Measurements from ENCODE around the gene MAN2A2.
"Not testable (repeated sequence)": the region's sequence is repeated elsewhere in the genome, so short reads cannot be mapped to it uniquely, and the experiment has no call there.

MAN2A2 gene

GRCh38 chr15:90901175-90902039 is 1.7 kb upstream of the MAN2A2 start:
- 0 out of 2 replicates have a peak overlapping the region, but pooled peaks have one; percentile 62 for H3K9ac ChIP-seq (ENCODE audit: low read depth, low read length)
- no peak overlapping the region for H3K27ac ChIP-seq (ENCODE audit: low read depth, low read length)
- H3K9me3 ChIP-seq (ENCODE audit: insufficient read depth, low read depth, low read length) = no peaks in the 10 kb centered on the region
- peaks cover 12% of the 10 kb centered on the region; the same call in 1 of the 2 replicates for H3K4me1 ChIP-seq (ENCODE audit: insufficient read depth, low read length)
- WGBS = 67% methylated on average over 13 of the region's 14 CpGs
- peak overlapping the region; percentile 84 for H3K4me3 ChIP-seq (ENCODE audit: low read length)
- peaks cover 29% of the 10 kb centered on the region for H3K27me3 ChIP-seq (ENCODE audit: insufficient read depth, low read length)
- H3K36me3 ChIP-seq (ENCODE audit: insufficient read depth, low read length) = peaks cover 12% of the 10 kb centered on the region; the same call in 1 of the 2 replicates

- Histone ChIP-seq H3K27ac (ENCODE audit: low read depth, low read length) (no peak overlapping the region; the same call in 1 of the 2 replicates), H3K36me3 (ENCODE audit: insufficient read depth, low read length) (peaks cover 14% of the 10 kb centered on the region; the same call in 1 of the 2 replicates), H3K4me3 (ENCODE audit: low read length) (peak overlapping the region; percentile 84), H3K4me1 (ENCODE audit: insufficient read depth, low read length) (peaks cover 12% of the 10 kb centered on the region; the same call in 1 of the 2 replicates), H3K27me3 (ENCODE audit: insufficient read depth, low read length) (peaks cover 29% of the 10 kb centered on the region), H3K9ac (ENCODE audit: low read depth, low read length) (peak overlapping the region; percentile 67), H3K9me3 (ENCODE audit: insufficient read depth, low read depth, low read length) (no peaks in the 10 kb centered on the region)
- WGBS = under 1% methylated on average over 71 of the region's 71 CpGs
These were observed 862 bp upstream of the MAN2A2 start for GRCh38 chr15:90902040-90902839.

- peaks cover 12% of the 10 kb centered on the region; the same call in 1 of the 2 replicates for H3K4me1 ChIP-seq (ENCODE audit: insufficient read depth, low read length)
- 28% methylated on average over 15 of the region's 18 CpGs for WGBS
These were observed 833 bp downstream of the MAN2A2 start for GRCh38 chr15:90903733-90904536.

GRCh38 chr15:90904746-90905145 is 1.6 kb downstream of the MAN2A2 start:
- Histone ChIP-seq H3K27ac (ENCODE audit: low read depth, low read length) (no peak overlapping the region), H3K4me3 (ENCODE audit: low read length) (no peak overlapping the region), H3K27me3 (ENCODE audit: insufficient read depth, low read length) (peaks cover 29% of the 10 kb centered on the region), H3K36me3 (ENCODE audit: insufficient read depth, low read length) (peaks cover 20% of the 10 kb centered on the region; the same call in 1 of the 2 replicates), H3K4me1 (ENCODE audit: insufficient read depth, low read length) (peaks cover 12% of the 10 kb centered on the region; the same call in 1 of the 2 replicates), H3K9me3 (ENCODE audit: insufficient read depth, low read depth, low read length) (no peaks in the 10 kb centered on the region), H3K9ac (ENCODE audit: low read depth, low read length) (no peak overlapping the region)
- WGBS = 92% methylated on average over 9 of the region's 9 CpGs

More at GRCh38 chr15:90903733-90904536, 833 bp downstream of the MAN2A2 start:
- Histone ChIP-seq H3K4me3 (ENCODE audit: low read length) (peak overlapping the region; percentile 84), H3K9me3 (ENCODE audit: insufficient read depth, low read depth, low read length) (no peaks in the 10 kb centered on the region), H3K27ac (ENCODE audit: low read depth, low read length) (no peak overlapping the region), H3K27me3 (ENCODE audit: insufficient read depth, low read length) (peaks cover 29% of the 10 kb centered on the region), H3K9ac (ENCODE audit: low read depth, low read length) (peak overlapping the region; percentile 67; the same call in 1 of the 2 replicates), H3K36me3 (ENCODE audit: insufficient read depth, low read length) (peaks cover 20% of the 10 kb centered on the region; the same call in 1 of the 2 replicates)

GRCh38 chr15:90905306-90906180 is 2.4 kb downstream of the MAN2A2 start:
- Histone ChIP-seq H3K4me3 (ENCODE audit: low read length) (no peak overlapping the region), H3K4me1 (ENCODE audit: insufficient read depth, low read length) (peaks cover 12% of the 10 kb centered on the region; the same call in 1 of the 2 replicates), H3K27ac (ENCODE audit: low read depth, low read length) (no peak overlapping the region), H3K27me3 (ENCODE audit: insufficient read depth, low read length) (peaks cover 29% of the 10 kb centered on the region), H3K36me3 (ENCODE audit: insufficient read depth, low read length) (peaks cover 20% of the 10 kb centered on the region; the same call in 1 of the 2 replicates), H3K9me3 (ENCODE audit: insufficient read depth, low read depth, low read length) (no peaks in the 10 kb centered on the region), H3K9ac (ENCODE audit: low read depth, low read length) (no peak overlapping the region)
- WGBS = 94% methylated on average over 28 of the region's 28 CpGs

- peaks cover 27% of the 10 kb centered on the region for H3K36me3 ChIP-seq (ENCODE audit: insufficient read depth, low read length)
- H3K27me3 ChIP-seq (ENCODE audit: insufficient read depth, low read length) = peaks cover 26% of the 10 kb centered on the region
- no peaks in the 10 kb centered on the region for H3K9me3 ChIP-seq (ENCODE audit: insufficient read depth, low read depth, low read length)
- no peak overlapping the region for H3K27ac ChIP-seq (ENCODE audit: low read depth, low read length)
- no peak overlapping the region for H3K4me3 ChIP-seq (ENCODE audit: low read length)
- no peak overlapping the region for H3K9ac ChIP-seq (ENCODE audit: low read depth, low read length)
- peaks cover 12% of the 10 kb centered on the region; the same call in 1 of the 2 replicates for H3K4me1 ChIP-seq (ENCODE audit: insufficient read depth, low read length)
- WGBS = 94% methylated on average over 11 of the region's 11 CpGs
These were observed 3.2 kb downstream of the MAN2A2 start for GRCh38 chr15:90906181-90906849.

GRCh38 chr15:90907051-90907660 is 4.1 kb downstream of the MAN2A2 start:
- Histone ChIP-seq H3K4me3 (ENCODE audit: low read length) (no peak overlapping the region), H3K9me3 (ENCODE audit: insufficient read depth, low read depth, low read length) (no peaks in the 10 kb centered on the region), H3K27ac (ENCODE audit: low read depth, low read length) (no peak overlapping the region), H3K9ac (ENCODE audit: low read depth, low read length) (no peak overlapping the region), H3K27me3 (ENCODE audit: insufficient read depth, low read length) (peaks cover 22% of the 10 kb centered on the region), H3K4me1 (ENCODE audit: insufficient read depth, low read length) (peaks cover 5% of the 10 kb centered on the region; the same call in 1 of the 2 replicates), H3K36me3 (ENCODE audit: insufficient read depth, low read length) (peaks cover 28% of the 10 kb centered on the region)
- 91% methylated on average over 15 of the region's 15 CpGs for WGBS

GRCh38 chr15:90907838-90908507 is 4.9 kb downstream of the MAN2A2 start:
- H3K4me1 ChIP-seq (ENCODE audit: insufficient read depth, low read length) = peaks cover 5% of the 10 kb centered on the region; the same call in 1 of the 2 replicates
- no peak overlapping the region for H3K27ac ChIP-seq (ENCODE audit: low read depth, low read length)
- 91% methylated on average over 9 of the region's 9 CpGs for WGBS
- H3K9me3 ChIP-seq (ENCODE audit: insufficient read depth, low read depth, low read length) = no peaks in the 10 kb centered on the region
- H3K27me3 ChIP-seq (ENCODE audit: insufficient read depth, low read length) = peaks cover 21% of the 10 kb centered on the region
- no peak overlapping the region for H3K9ac ChIP-seq (ENCODE audit: low read depth, low read length)
- peaks cover 35% of the 10 kb centered on the region for H3K36me3 ChIP-seq (ENCODE audit: insufficient read depth, low read length)
- no peak overlapping the region for H3K4me3 ChIP-seq (ENCODE audit: low read length)

- H3K9ac ChIP-seq (ENCODE audit: low read depth, low read length); H3K4me1 ChIP-seq (ENCODE audit: insufficient read depth, low read length); H3K27me3 ChIP-seq (ENCODE audit: insufficient read depth, low read length); H3K9me3 ChIP-seq (ENCODE audit: insufficient read depth, low read depth, low read length); H3K27ac ChIP-seq (ENCODE audit: low read depth, low read length); H3K4me3 ChIP-seq (ENCODE audit: low read length): not testable (repeated sequence)
- H3K36me3 ChIP-seq (ENCODE audit: insufficient read depth, low read length) = peaks cover 38% of the 10 kb centered on the region
- WGBS = 96% methylated on average over 11 of the region's 11 CpGs
These were observed 6.3 kb downstream of the MAN2A2 start for GRCh38 chr15:90909449-90909848.

Measured in HUES64 (cell line).